ENCODE measurements around the gene HAPLN3. TPM values are rescaled to one million over a fixed set of nuclear protein-coding genes. Genes with fewer than 3 reads are reported as not detected.

Gene HAPLN3
- polyA plus RNA-seq, 1 donor (not counting 4 experiments of a cell fraction or from before 2014, with no cell fraction given) = 1.4 TPM

DNA sequence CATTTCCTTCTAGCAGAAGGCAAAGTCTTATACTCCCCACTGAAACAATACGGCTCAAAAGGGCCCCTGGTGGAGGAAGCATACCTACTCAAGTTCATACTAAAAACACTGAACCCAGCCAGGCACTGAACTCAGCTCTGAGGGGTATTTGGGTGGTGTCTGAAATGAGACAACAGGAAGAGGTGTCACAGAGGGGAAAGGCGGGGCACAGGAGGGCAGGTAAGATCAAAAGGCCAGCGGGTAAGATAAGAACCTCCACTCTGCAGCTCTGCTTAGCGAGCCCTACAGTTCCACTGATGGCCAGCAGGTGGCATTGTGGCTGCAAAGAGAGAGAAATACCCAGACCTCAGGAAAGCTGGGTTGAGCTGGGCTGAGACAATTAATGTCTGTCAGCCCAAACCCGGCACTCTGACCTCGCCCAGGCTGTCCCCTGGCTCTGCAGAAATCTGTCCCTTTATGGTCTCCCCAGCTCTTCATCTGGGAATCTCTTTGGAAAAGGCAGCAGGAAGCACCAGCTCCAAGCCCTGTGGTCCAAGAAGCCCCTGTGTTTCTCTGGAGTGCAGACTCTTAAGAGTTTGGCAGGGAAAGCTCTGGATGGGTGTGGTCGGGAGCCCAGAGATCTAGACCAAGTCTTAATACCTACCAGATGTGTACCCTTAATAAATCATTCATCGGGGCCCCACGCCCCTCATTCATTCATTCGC, 9.4 kb upstream of the HAPLN3 start:
- Histone ChIP-seq H3K4me2 (ENCODE audit: control insufficient read depth, extremely low read depth, insufficient read depth, low read depth, low read length) (no peak overlapping the region), H3K27me3 (ENCODE audit: control insufficient read depth, extremely low read depth, insufficient read depth, low read length) (no peaks in the 10 kb centered on the region), H3K9me3 (ENCODE audit: control insufficient read depth, low read depth, low read length) (no peaks in the 10 kb centered on the region), H3K79me2 (ENCODE audit: control insufficient read depth, insufficient read depth, low read length) (no peaks in the 10 kb centered on the region), H3K4me3 (ENCODE audit: control insufficient read depth in 2 of 3, extremely low read depth in 1 of 3, insufficient read depth in 2 of 3, low read depth in 1 of 3, low read length in 3 of 3) (no peak overlapping the region), H3K9ac (ENCODE audit: control insufficient read depth, extremely low read depth, insufficient read depth, low read length) (no peak overlapping the region), H3K27ac (ENCODE audit: control insufficient read depth, insufficient read depth, low read length) (no peak overlapping the region), H2AFZ (ENCODE audit: control insufficient read depth, low read length) (no peak overlapping the region), H3K9me1 (ENCODE audit: control insufficient read depth, extremely low read depth, insufficient read depth, low read length) (no peaks in the 10 kb centered on the region), H3K4me1 (ENCODE audit: control insufficient read depth, extremely low read depth, insufficient read depth, low read length) (peaks cover 5% of the 10 kb centered on the region), H4K20me1 (ENCODE audit: control insufficient read depth, extremely low read depth, insufficient read depth, low read length) (no peaks in the 10 kb centered on the region), H3K36me3 (ENCODE audit: control insufficient read depth in 2 of 2, extremely low read depth in 1 of 2, insufficient read depth in 2 of 2, low read length in 2 of 2) (peaks cover 7 to 29% of the 10 kb centered on the region in 2 experiments)
- FAIRE-seq (peak; percentile 92), DNase-seq (ENCODE audit: low read depth, low spot score) (no peak)
- dilution Hi-C loops (cut with MboI; ENCODE audit: extremely low pct_ligation_motif_present, low sequenced_read_pairs) = no loop called here
- no peak for TF ChIP-seq EZH2 (IDR thresholded peaks at IDR 0.05; ENCODE audit: low read length)
- TF ChIP-seq, protein P1, sequence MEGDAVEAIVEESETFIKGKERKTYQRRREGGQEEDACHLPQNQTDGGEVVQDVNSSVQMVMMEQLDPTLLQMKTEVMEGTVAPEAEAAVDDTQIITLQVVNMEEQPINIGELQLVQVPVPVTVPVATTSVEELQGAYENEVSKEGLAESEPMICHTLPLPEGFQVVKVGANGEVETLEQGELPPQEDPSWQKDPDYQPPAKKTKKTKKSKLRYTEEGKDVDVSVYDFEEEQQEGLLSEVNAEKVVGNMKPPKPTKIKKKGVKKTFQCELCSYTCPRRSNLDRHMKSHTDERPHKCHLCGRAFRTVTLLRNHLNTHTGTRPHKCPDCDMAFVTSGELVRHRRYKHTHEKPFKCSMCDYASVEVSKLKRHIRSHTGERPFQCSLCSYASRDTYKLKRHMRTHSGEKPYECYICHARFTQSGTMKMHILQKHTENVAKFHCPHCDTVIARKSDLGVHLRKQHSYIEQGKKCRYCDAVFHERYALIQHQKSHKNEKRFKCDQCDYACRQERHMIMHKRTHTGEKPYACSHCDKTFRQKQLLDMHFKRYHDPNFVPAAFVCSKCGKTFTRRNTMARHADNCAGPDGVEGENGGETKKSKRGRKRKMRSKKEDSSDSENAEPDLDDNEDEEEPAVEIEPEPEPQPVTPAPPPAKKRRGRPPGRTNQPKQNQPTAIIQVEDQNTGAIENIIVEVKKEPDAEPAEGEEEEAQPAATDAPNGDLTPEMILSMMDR (optimal IDR thresholded peaks at IDR 0.05 in 1 of 3, IDR thresholded peaks at IDR 0.05 in 1 of 3, conservative IDR thresholded peaks at IDR 0.05 in 1 of 3; ENCODE audit: extremely low read depth in 1 of 3, insufficient read depth in 2 of 3, low read length in 3 of 3) = peak; percentile 90 to 99 (median 97)

DNA sequence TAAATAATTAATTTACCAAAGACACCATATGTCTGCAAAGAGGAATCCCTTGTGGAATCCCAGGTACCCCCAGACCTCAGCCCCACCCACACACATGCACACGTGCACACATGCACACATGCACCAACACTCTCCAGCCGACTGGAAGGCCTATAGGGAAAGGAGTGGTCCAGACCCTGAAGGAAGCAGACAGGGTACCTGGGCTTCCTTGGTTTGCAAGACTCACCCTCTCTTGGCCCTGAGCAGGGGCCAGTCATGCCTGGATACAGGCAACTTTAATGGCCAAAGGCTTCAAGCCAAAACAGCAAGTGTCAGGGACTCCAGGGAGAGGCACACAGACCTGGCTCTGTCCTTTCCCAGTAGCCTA, 8.9 kb upstream of the HAPLN3 start:
- H3K4me1 ChIP-seq (ENCODE audit: control insufficient read depth, extremely low read depth, insufficient read depth, low read length) = peaks cover 5% of the 10 kb centered on the region
- H3K9me3 ChIP-seq (ENCODE audit: control insufficient read depth, low read depth, low read length) = no peaks in the 10 kb centered on the region
- dilution Hi-C loops (cut with MboI; ENCODE audit: extremely low pct_ligation_motif_present, low sequenced_read_pairs) = no loop called here
- FAIRE-seq (no peak), DNase-seq (ENCODE audit: low read depth, low spot score) (no peak)
- H3K4me2 ChIP-seq (ENCODE audit: control insufficient read depth, extremely low read depth, insufficient read depth, low read depth, low read length) = no peak overlapping the region
- no peak overlapping the region for H2AFZ ChIP-seq (ENCODE audit: control insufficient read depth, low read length)
- H3K36me3 ChIP-seq (ENCODE audit: control insufficient read depth in 2 of 2, extremely low read depth in 1 of 2, insufficient read depth in 2 of 2, low read length in 2 of 2) = peaks cover 3 to 25% of the 10 kb centered on the region in 2 experiments
- no peak for TF ChIP-seq EZH2 (IDR thresholded peaks at IDR 0.05; ENCODE audit: low read length)
- no peak overlapping the region for H3K9ac ChIP-seq (ENCODE audit: control insufficient read depth, extremely low read depth, insufficient read depth, low read length)
- no peak overlapping the region for H3K4me3 ChIP-seq (ENCODE audit: control insufficient read depth in 2 of 3, extremely low read depth in 1 of 3, insufficient read depth in 2 of 3, low read depth in 1 of 3, low read length in 3 of 3)
- H3K79me2 ChIP-seq (ENCODE audit: control insufficient read depth, insufficient read depth, low read length) = no peaks in the 10 kb centered on the region
- H3K9me1 ChIP-seq (ENCODE audit: control insufficient read depth, extremely low read depth, insufficient read depth, low read length) = no peaks in the 10 kb centered on the region
- no peaks in the 10 kb centered on the region for H3K27me3 ChIP-seq (ENCODE audit: control insufficient read depth, extremely low read depth, insufficient read depth, low read length)
- no peak overlapping the region for H3K27ac ChIP-seq (ENCODE audit: control insufficient read depth, insufficient read depth, low read length)
- no peaks in the 10 kb centered on the region for H4K20me1 ChIP-seq (ENCODE audit: control insufficient read depth, extremely low read depth, insufficient read depth, low read length)

GRCh38 chr15:88902846-88903245, 7.5 kb upstream of the HAPLN3 start:
- Histone ChIP-seq H2AFZ (ENCODE audit: control insufficient read depth, low read length) (no peak overlapping the region), H3K4me3 (ENCODE audit: control insufficient read depth in 2 of 3, extremely low read depth in 1 of 3, insufficient read depth in 2 of 3, low read depth in 1 of 3, low read length in 3 of 3) (no peak overlapping the region), H3K36me3 (ENCODE audit: control insufficient read depth in 2 of 2, extremely low read depth in 1 of 2, insufficient read depth in 2 of 2, low read length in 2 of 2) (peaks cover 3 to 19% of the 10 kb centered on the region in 2 experiments), H3K79me2 (ENCODE audit: control insufficient read depth, insufficient read depth, low read length) (no peaks in the 10 kb centered on the region), H3K9ac (ENCODE audit: control insufficient read depth, extremely low read depth, insufficient read depth, low read length) (no peak overlapping the region), H3K4me1 (ENCODE audit: control insufficient read depth, extremely low read depth, insufficient read depth, low read length) (peaks cover 5% of the 10 kb centered on the region), H3K27me3 (ENCODE audit: control insufficient read depth, extremely low read depth, insufficient read depth, low read length) (no peaks in the 10 kb centered on the region), H3K4me2 (ENCODE audit: control insufficient read depth, extremely low read depth, insufficient read depth, low read depth, low read length) (no peak overlapping the region), H3K9me1 (ENCODE audit: control insufficient read depth, extremely low read depth, insufficient read depth, low read length) (no peaks in the 10 kb centered on the region), H3K27ac (ENCODE audit: control insufficient read depth, insufficient read depth, low read length) (no peak overlapping the region), H3K9me3 (ENCODE audit: control insufficient read depth, low read depth, low read length) (no peaks in the 10 kb centered on the region), H4K20me1 (ENCODE audit: control insufficient read depth, extremely low read depth, insufficient read depth, low read length) (no peaks in the 10 kb centered on the region)
- DNase-seq (ENCODE audit: low read depth, low spot score) (no peak), FAIRE-seq (no peak)
- dilution Hi-C loops (cut with MboI; ENCODE audit: extremely low pct_ligation_motif_present, low sequenced_read_pairs) = no loop called here
- TF ChIP-seq EZH2 (IDR thresholded peaks at IDR 0.05; ENCODE audit: low read length) = no peak
- TF ChIP-seq, protein P1 (optimal IDR thresholded peaks at IDR 0.05 in 1 of 3, IDR thresholded peaks at IDR 0.05 in 1 of 3, conservative IDR thresholded peaks at IDR 0.05 in 1 of 3; ENCODE audit: extremely low read depth in 1 of 3, insufficient read depth in 2 of 3, low read length in 3 of 3) = no peak
